AG08396 (cell line): ENCODE measurements around the gene MUC2.
A peak's percentile ranks its signal among the peaks of the same experiment; 100 is the strongest.

Experiments used
- DNase-seq: peaks from one replicate; pipeline ENCODE4 v3.0.0; 2012; ENCODE audit warnings: low spot score, mixed read lengths

The MUC2 gene

DNA sequence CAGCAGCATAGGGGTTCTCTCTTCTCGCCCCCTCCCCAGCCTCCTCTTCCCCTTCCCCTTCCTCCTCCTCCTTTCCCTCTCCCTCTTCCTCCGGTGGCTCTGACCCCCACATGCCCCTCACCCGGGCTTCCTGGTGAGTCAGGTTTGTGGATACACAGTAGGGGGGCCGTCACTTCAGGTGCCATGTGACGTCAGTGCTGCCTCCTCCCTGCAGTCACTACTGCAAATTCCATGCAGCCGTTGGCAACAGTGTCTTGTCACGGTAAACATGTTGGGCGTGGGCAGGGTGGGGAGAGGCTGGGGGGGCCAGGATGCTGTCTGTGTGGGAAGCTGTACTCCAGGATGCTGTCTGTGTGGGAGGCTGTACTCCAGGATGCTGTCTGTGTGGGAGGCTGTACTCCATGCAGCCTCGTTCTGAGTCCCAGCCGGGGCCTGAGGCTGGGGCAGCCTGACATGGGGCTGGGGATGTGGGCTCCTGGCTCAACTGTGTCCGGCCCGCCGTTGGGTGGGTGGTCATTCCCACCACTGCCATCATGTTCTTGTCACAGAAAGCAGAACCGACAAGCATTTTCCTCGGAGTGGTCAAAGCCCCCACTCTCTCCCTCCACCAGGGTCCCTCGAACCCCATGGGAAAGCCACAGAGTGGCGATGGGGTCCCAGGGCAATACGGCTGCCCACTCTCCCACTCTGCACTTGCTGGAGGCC lies 2.4 kb upstream of the MUC2 start:
- no peak for DNase-seq

DNA sequence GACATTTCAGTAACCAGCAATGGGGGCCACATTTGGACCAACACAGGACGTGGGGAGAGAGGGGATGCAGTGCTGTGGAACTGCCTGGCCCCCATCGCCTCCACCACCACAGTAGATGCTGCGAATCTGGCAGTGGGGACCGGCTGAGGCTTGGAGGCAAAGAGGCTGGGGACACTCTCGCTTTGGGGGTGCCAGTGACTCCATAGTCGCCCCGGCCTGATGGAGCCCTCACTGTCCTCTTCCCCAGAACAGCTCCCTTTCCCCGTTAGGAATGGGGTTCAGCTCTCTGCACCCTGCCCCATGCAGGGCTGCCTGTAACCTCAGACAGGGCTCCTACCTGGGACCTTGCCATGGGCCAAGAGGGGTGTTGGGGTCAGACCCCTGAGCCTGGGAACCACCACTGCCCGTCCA lies 1.8 kb upstream of the MUC2 start:
- DNase-seq, result no peak

DNA sequence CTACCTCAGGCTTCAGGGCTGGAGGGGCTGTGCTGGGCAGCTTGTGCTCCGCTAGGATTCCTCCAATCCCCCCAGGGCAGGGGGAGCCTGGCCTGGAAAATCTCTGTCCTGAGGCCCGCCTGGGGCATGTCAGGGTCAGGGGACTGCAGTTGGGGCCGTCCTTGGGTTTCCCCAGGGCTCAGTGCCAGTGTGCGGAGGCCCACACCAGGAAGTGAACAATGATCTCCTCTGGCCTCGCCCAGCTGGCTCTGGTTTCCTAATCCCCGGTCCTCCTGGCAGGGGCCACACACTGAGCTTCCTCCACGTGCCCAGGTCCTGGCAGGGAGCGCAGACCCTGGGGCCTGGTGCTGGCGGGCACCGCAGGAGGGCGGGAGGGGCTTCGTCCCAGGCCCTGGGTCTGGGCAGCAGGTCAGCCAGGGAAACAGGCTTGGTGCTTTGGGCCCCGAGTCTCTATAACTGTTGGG lies 1.4 kb upstream of the MUC2 start:
- DNase-seq, result peak; percentile 64

DNA sequence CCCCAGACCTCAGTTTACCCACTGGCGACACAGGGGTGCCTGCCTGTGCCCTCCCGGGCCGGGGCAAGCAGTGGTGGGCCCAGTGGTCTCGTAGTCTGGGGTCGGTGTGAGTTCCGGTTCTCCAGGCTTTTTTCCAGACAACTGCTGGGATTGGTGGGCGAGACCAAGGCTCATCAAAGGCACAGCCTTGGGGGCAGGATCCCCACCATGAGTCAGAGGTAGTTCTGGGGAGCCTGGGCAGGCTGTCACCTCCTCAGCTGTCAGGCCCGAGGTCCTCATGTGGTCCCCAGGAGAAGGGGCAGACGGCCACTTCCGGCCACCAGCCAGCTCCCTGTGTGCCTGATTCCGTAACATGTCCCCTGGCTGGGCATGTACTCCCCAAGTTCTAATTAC lies 827 bp upstream of the MUC2 start:
- DNase-seq, result no peak

DNA sequence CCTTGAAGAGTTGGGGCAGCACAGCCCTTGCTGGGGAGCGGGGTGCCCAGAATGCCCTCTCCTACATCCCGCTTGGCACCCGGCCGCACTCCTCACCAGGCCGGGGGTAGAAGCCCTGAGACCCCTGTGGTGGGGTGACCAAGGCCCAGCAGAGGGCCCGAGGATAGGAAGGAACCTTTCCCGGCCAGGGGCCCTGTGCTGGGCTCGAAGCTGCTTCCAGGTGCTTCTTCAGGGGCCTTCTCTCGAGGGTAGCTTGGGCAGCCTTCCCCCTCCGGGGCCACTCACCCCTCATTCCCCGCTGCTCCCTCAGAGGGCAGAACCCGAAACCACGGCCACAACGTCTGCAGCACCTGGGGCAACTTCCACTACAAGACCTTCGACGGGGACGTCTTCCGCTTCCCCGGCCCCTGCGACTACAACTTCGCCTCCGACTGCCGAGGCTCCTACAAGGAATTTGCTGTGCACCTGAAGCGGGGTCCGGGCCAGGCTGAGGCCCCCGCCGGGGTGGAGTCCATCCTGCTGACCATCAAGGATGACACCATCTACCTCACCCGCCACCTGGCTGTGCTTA lies 752 bp downstream of the MUC2 start:
- no peak for DNase-seq

DNA sequence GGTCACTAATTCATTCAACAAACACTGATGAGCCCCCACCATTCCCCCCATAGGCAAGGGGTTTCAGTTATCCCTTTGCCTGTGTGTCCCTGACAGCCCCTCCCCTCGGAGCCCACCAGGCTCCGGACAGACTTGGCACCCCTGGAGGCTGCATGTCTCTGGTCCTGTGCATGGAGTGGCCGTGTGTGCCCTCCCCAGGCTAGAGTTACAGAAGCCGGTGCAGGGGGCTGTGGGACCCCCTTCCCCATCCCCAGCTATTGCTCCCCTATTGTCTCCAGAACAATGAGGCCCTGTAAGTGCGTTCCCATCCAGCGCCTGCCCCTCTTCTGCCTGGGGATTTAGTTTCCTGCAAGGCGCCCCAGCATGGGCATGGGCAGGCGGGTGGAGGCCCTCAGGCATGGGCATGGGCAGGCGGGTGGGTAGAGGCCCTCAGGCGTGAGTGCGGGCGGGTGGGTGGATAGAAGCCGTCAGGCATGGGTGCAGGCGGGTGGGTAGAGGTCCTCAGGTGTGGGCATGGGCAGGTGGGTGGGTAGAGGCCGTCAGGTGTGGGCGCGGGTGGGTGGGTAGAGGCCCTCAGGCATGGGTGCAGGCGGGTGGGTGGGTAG lies 1.5 kb downstream of the MUC2 start:
- no peak for DNase-seq

DNA sequence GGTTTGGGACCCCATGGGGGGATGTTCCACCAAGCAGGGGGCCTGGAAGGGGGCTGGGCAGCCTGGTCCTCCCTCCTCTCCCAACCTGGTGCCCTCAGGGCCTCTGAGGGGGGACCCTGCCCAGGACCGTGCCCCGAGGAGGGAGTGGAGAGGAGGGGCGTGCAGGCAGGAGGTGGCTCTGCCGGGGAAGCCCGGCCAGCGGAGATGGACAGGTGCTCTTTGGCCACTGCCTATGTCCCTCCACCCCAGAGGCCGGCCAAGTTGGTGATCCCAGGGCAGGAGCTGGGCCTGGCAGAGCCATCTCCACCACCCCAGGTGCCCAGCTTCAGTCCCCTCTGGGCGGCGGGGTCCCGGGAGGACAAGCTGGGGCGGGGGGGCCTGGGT lies 2.4 kb downstream of the MUC2 start:
- no peak for DNase-seq

DNA sequence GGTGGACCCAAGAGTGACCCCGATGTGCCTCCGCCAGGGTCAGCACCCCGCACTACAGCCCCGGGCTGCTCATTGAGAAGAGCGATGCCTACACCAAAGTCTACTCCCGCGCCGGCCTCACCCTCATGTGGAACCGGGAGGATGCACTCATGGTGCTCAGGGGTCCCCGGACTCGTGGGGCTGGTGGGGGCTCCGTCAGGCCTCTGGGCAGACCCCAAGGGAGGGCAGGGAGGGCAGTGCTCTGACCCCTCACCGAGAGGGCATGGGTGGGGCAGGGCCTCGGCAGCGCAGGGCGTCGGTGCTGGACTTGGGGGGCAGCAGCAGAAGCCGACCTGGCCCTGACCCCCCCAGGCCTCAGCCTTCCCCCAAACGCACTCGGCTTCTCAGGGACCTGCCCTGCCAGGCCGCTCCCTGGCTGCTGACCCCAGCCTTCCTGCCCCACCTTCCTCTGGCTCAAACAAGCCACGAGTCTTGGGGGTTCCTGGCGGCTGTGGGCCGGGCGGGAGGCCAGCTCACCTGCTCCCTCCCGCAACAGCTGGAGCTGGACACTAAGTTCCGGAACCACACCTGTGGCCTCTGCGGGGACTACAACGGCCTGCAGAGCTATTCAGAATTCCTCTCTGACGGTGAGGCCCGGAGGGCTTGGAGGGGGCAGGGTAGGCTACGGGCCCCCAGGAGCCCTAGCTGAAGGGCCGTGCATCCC lies 2.9 kb downstream of the MUC2 start:
- DNase-seq, result no peak

DNA sequence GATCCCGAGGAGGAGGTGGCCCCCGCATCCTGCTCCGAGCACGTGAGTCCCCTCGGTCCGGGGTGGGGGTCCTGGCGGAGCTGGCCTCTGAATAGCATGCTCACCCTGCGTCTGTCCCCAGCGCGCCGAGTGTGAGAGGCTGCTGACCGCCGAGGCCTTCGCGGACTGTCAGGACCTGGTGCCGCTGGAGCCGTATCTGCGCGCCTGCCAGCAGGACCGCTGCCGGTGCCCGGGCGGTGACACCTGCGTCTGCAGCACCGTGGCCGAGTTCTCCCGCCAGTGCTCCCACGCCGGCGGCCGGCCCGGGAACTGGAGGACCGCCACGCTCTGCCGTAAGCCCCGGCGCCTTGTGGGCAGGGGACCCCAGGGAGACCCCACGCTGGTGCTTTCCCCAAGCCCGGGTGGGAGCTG lies 3.5 kb downstream of the MUC2 start:
- DNase-seq, result no peak

DNA sequence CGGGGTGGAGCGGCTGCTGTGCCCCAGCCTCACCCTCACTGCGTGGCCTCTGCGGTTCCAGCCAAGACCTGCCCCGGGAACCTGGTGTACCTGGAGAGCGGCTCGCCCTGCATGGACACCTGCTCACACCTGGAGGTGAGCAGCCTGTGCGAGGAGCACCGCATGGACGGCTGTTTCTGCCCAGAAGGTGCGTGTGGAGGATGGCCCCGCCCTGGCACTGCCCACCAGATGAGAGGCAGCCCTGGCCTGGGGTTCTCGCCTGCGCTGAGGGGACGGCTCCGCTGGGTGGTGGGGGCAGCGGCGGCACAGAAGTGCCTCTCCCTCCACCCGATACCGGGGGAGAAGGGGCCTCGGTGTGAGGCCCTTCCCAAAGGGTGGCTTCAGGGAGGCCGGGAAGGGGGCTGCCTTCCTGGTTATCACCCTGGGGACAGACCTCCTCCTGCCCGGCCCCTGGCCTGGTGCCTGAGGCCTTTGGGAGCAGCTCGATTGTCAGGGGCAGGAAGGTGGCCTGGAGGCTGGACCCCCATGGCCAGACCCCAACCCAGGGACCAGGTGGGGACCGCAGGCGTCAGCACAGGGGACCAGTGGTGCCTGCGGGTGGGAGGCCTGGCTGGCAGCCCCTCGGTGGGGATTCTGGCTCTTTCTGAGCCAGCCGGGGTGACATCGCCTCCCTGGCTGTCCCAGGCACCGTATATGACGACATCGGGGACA lies 7.1 kb downstream of the MUC2 start:
- DNase-seq, result no peak

DNA sequence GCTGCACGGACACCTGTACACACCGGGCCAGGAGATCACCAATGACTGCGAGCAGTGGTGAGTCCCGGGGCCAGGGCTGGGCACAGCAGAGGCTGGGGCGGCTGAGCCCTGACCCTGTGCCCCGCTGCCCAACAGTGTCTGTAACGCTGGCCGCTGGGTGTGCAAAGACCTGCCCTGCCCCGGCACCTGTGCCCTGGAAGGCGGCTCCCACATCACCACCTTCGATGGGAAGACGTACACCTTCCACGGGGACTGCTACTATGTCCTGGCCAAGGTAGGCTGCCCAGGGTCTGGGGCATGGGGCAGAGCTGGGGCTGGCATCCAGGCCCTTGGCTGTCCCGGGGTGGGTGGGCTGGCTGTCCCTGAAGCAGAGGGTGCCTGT lies 7.7 kb downstream of the MUC2 start:
- no peak for DNase-seq

DNA sequence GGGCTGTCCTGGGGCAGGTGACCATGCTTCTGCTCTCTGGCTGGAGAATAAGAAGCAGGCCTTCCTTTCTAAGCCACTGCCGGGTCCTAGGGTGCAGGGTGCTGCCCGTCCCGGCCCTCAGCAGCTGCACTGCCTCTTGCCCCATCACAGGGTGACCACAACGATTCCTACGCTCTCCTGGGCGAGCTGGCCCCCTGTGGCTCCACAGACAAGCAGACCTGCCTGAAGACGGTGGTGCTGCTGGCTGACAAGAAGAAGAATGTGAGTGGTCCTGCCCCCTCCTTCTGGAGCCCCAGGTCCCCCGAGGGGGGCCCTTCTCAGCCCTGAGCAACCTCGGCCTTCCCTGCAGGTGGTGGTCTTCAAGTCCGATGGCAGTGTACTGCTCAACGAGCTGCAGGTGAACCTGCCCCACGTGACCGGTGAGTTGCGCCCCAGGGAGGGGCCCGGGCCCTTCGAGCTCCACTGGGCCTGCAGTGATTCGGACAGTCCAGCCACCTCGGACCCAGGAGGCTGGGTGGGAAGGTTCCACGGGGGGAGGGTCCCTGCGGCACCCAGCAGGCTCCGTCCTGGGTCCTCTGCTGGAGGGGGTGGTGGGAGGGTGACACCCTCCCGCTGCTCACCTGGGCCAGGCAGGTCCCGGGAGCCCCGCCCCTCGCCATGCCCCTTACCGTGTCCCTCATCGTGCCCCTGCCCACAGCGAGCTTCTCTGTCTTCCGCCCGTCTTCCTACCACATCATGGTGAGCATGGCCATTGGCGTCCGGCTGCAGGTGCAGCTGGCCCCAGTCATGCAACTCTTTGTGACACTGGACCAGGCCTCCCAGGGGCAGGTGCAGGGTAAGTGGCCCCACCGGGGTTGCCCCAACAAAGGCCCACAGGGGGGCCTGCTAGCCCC lies 8.3 kb downstream of the MUC2 start:
- DNase-seq, result no peak

DNA sequence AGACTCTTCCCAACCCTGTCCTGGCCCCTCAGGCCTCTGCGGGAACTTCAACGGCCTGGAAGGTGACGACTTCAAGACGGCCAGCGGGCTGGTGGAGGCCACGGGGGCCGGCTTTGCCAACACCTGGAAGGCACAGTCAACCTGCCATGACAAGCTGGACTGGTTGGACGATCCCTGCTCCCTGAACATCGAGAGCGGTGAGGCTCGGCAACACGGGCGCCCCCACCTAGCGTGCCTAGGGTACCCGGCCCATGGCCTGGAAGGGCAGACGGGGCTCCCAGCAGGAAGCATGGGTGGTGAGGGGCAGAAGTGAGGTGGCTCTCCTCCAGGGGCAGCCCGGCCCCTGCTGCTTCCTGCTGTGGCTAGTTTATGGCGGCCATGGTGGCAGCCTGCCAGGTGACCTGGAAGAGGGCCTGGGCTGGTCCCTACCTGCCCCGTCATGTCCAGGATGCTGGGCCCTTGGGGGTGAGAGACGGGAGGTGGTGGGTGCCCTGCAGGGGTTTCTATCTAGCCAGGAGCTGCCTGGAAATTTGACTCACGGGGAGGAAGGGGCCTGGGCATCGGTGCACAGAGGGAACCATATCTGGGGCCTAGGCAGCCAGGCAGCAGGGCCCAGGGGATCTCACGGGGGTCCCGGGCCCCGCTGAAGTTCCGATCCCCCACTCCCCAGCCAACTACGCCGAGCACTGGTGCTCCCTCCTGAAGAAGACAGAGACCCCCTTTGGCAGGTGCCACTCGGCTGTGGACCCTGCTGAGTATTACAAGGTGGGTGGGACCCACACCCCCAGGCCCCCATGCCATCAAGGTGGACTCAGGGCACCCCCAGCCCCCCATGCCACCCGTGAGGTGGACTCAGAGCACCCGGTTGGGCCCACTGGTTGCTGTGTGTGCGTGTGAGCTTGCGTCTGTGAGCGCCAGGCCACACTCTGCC lies 9.2 kb downstream of the MUC2 start:
- DNase-seq, result no peak

DNA sequence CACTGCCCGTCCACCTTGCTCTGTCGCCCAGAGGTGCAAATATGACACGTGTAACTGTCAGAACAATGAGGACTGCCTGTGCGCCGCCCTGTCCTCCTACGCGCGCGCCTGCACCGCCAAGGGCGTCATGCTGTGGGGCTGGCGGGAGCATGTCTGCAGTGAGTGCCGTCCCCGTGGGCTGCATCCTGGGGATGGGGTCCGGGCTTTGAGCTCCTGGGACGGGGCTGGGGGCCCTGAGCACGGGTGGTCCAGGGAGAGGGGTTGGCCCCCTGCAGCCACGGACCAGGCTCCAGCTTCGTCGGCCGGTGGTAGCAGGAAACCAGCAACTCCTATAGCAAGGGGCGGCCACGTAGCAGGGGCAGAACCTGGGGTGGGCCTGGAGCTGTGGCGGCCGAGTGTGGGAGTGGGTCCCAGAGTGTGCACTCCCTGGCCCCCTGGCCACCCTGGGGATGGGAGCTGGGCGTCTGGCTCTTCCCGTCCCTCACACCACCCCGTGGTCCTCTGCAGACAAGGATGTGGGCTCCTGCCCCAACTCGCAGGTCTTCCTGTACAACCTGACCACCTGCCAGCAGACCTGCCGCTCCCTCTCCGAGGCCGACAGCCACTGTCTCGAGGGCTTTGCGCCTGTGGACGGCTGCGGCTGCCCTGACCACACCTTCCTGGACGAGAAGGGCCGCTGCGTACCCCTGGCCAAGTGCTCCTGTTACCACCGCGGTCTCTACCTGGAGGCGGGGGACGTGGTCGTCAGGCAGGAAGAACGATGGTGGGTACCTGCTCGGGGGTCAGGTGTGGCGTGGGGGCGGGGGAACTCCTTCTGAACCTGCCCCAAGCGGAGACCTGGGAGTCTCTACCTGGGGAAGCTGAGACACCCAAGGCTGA lies 10.1 kb downstream of the MUC2 start:
- no peak for DNase-seq

DNA sequence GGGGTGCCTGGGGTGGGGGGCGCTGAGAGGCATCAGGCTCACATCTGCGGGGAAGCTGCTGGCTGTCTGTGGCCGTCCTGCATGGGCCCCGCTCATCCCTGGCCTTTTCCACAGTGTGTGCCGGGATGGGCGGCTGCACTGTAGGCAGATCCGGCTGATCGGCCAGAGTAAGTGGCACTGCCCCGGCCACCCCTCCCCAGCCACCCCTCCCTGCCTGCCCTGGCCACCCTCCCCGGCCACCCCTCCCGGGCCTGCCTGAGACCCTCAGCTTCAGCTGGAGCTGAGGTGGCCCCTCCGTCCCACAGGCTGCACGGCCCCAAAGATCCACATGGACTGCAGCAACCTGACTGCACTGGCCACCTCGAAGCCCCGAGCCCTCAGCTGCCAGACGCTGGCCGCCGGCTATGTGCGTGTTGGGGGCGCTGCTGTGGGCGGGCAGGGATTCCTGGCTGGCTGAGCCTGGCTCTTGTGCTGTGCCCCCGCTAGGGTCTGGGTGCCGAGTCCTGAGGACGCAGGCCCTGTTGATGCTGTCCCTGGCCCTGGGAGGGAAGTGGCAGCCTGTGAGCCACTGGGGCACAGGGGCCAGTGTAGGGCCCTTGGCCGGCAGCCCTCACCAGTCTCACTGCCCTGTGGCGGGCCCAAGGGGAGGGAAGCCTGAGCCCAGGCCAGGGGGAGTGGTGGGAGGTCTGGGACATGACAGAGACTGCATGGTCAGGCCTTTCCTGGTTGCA lies 10.9 kb downstream of the MUC2 start:
- DNase-seq, result no peak

DNA sequence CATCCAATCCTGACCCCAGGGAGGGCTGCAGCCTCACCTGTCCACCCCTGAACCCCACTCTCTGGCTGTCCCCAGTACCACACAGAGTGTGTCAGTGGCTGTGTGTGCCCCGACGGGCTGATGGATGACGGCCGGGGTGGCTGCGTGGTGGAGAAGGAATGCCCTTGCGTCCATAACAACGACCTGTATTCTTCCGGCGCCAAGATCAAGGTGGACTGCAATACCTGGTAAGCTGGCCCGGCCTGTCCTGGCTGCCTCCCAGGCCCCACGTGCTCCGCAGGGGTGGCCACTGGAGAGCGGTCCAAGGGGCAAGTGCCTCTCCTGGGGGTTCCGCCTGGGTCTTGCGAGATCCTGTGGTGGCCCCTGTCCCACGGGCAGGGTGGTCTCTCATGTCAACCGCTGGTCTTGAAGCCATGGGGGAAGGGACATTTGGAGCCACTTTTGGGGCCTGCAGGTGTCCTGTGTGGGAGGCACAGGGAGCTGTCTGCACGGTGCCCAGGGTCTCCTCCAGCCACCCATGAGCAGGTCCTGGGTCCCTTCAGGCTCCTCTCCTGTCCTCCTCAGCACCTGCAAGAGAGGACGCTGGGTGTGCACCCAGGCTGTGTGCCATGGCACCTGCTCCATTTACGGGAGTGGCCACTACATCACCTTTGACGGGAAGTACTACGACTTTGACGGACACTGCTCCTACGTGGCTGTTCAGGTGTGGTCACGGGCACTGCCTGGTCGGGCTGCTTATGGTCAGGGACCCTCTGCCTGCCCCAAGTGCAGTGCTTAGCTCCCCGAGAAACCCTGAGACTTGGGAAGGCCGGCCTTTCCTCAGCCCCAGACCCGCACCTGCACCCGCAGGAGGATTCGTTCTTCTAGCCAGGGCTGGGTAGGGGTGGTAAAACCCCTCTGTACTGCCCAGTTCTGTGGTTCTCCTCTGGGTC lies 11.8 kb downstream of the MUC2 start:
- DNase-seq, result no peak

DNA sequence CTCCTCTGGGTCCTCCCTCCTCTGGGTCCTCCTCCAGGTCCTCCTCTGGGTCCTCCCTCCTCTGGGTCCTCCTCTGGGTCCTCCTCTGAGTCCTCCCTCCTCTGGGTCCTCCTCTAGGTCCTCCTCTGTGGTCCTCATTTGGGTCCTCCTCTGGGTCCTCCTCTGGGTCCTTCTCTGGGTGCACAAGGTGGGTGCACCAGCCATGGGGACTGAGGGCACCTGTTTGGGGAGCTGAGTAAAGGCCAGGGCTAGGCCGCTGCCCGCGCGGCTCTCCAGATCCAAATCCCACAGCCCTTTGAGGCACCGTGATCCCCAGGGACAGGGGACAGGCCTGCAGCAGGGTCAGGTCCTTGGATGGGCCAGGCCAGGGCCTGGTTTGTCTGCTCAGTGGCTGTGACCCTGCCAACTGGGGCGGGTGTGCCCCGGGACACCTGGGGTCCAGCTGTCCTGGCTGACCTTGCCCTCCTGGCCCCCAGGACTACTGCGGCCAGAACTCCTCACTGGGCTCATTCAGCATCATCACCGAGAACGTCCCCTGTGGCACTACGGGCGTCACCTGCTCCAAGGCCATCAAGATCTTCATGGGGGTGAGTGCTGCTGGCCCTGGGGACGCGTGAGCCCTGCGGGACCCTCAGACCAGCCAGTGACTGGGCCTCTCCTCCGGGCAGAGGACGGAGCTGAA lies 12.7 kb downstream of the MUC2 start:
- DNase-seq, result no peak
